HepG2 (cell line): ENCODE results near the gene ACTR6. TPM values are rescaled to one million over a fixed set of nuclear protein-coding genes. Genes with fewer than 3 reads are reported as not detected.

Experiments used
- ATAC-seq: fragments of 200-7000 bp; cut with Tn5 transposase; 3 replicates; pipeline ENCODE4 v1.9.1; 2020; ENCODE audit warnings: mild to moderate bottlenecking, moderate library complexity
- BruUV-seq: library from RNA; stranded (reverse); fragments of 400-500 nt; replicated peaks from 2 replicates; lab custom pipeline; 2021; lab: Mats Ljungman, UMichigan
- CTCF ChIA-PET: fragments of 300-600 bp; formaldehyde crosslinking; extraction: SDS; loops from one replicate; lab custom pipeline; 2021; ENCODE audit warnings: low total read pairs, inconsistent platforms, low intra/inter-chr PET ratio; lab: Yijun Ruan, JAX
- POLR2A ChIA-PET: fragments of 350-600 bp; sonication (Branson Sonifier 250); formaldehyde crosslinking; loops from one replicate; lab custom pipeline; 2020; ENCODE audit warnings: antibody characterized with exemption, inconsistent platforms; lab: Yijun Ruan, JAX
- DNase-seq: peaks from one replicate; pipeline ENCODE4 v3.0.0-alpha.2; 2015; ENCODE audit warnings: low spot score
- FAIRE-seq: peaks from 3 replicates; lab custom pipeline; 2011; peaks lifted over from hg19 to GRCh38; lab: Jason Lieb, UNC
- H2AFZ ChIP-seq: one replicate; pipeline ENCODE4 v1.6.1; 2011; ENCODE audit warnings: low read length, inconsistent platforms
- H3K27ac ChIP-seq: fragments of 300-600 bp; 3 replicates; pipeline ENCODE4 v1.8.0; 2011; ENCODE audit warnings: mixed run types, mild to moderate bottlenecking, mixed read lengths, low read length, inconsistent platforms; ENCODE audit not compliant: insufficient read depth; ENCODE audit errors: extremely low read length
- H3K27me3 ChIP-seq, 2 experiments: fragments of 200-600 bp in 1 of 2; 2 replicates in 1 of 2; 3 replicates in 1 of 2; pipeline versions ENCODE4 v1.6.0 to v1.8.0; 2011; ENCODE audit warnings: low read length in 2 of 2, mild to moderate bottlenecking in 2 of 2, moderate library complexity in 2 of 2, inconsistent platforms in 1 of 2; ENCODE audit not compliant: insufficient read depth in 2 of 2, control insufficient read depth in 1 of 2
- H3K36me3 ChIP-seq, 2 experiments: fragments of 200-600 bp in 1 of 2; replicated peaks in 1 of 2; 2 replicates in 1 of 2; 3 replicates in 1 of 2; pipeline versions ENCODE4 v1.5.1 to v1.8.0; 2011; ENCODE audit warnings: low read length in 2 of 2, inconsistent platforms in 1 of 2; ENCODE audit not compliant: insufficient read depth in 2 of 2, control insufficient read depth in 1 of 2
- H3K4me1 ChIP-seq: 2 replicates; pipeline ENCODE4 v1.5.1; 2012; ENCODE audit warnings: low read length, inconsistent platforms; ENCODE audit not compliant: insufficient read depth
- H3K4me2 ChIP-seq: 2 replicates; pipeline ENCODE4 v1.6.0; 2011; ENCODE audit warnings: low read depth, low read length, inconsistent platforms
- H3K4me3 ChIP-seq, 3 experiments: fragments of 200-600 bp in 1 of 3; sonication (generic), shearing (Covaris generic) in 1 of 3; replicated peaks in 1 of 3; 2 replicates each; pipeline ENCODE4 v1.5.1; 2011 to 2016; ENCODE audit warnings: low read length in 3 of 3, inconsistent platforms in 2 of 3, low read depth in 2 of 3, mild to moderate bottlenecking in 2 of 3, control low read depth in 1 of 3, mixed read lengths in 1 of 3; ENCODE audit not compliant: insufficient read depth in 1 of 3
- H3K79me2 ChIP-seq: one replicate; pipeline ENCODE4 v1.6.1; 2011; ENCODE audit warnings: low read length, inconsistent platforms; ENCODE audit not compliant: insufficient read depth
- H3K9ac ChIP-seq: 2 replicates; pipeline ENCODE4 v1.6.0; 2011; ENCODE audit warnings: mild to moderate bottlenecking, low read depth, low read length, inconsistent platforms; ENCODE audit not compliant: insufficient read depth
- H3K9me3 ChIP-seq: 2 replicates; pipeline ENCODE4 v1.5.1; 2012; ENCODE audit warnings: mild to moderate bottlenecking, low read length
- H4K20me1 ChIP-seq: 2 replicates; pipeline ENCODE4 v1.6.0; 2011; ENCODE audit warnings: inconsistent platforms, mild to moderate bottlenecking, low read length, moderate library complexity; ENCODE audit not compliant: insufficient read depth
- ATM ChIP-seq: fragments of 450-650 bp; IDR thresholded peaks from 2 replicates; pipeline ENCODE4 v1.7.1; 2017; ENCODE audit warnings: mild to moderate bottlenecking, borderline replicate concordance
- ESRRA ChIP-seq: sonication (generic); formaldehyde crosslinking; IDR thresholded peaks from 2 replicates; pipeline ENCODE4 v1.5.1; 2020; ENCODE audit warnings: mild to moderate bottlenecking, low read depth, missing genetic modification reagents
- ETV5 ChIP-seq: IDR thresholded peaks from 2 replicates; pipeline ENCODE4 v1.6.1; 2018; ENCODE audit warnings: missing biosample characterization, missing genetic modification reagents, inconsistent platforms, borderline replicate concordance
- HNRNPUL1 ChIP-seq: fragments of 200-400 bp; formaldehyde crosslinking; IDR thresholded peaks from 2 replicates; pipeline ENCODE4 v1.6.1; 2017; ENCODE audit warnings: low read depth, mild to moderate bottlenecking, low read length, moderate library complexity
- MATR3 ChIP-seq: sonication (generic); formaldehyde crosslinking; IDR thresholded peaks from 2 replicates; pipeline ENCODE4 v1.4.0; 2020; ENCODE audit warnings: missing genetic modification reagents
- PITX1 ChIP-seq: sonication (generic); formaldehyde crosslinking; IDR thresholded peaks from 2 replicates; pipeline ENCODE4 v1.5.1; 2020; ENCODE audit warnings: mild to moderate bottlenecking, missing genetic modification reagents
- SPEN ChIP-seq: sonication (generic); formaldehyde crosslinking; IDR thresholded peaks from 2 replicates; pipeline ENCODE4 v1.5.1; 2020; ENCODE audit warnings: low read depth, mild to moderate bottlenecking, missing genetic modification reagents
- ZBTB33 ChIP-seq: sonication (generic); formaldehyde crosslinking; IDR thresholded peaks from 2 replicates; pipeline ENCODE4 v1.4.0; 2020; ENCODE audit warnings: missing genetic modification reagents
- ZNF878 ChIP-seq: sonication (generic); formaldehyde crosslinking; IDR thresholded peaks from 2 replicates; pipeline ENCODE4 v1.8.1; 2023; ENCODE audit warnings: mild to moderate bottlenecking, missing genetic modification reagents, moderate library complexity
- WGBS: methylation state at CpG from one replicate; pipeline ENCODE4 v1.1.6; 2017; ENCODE audit warnings: low lambda C conversion rate; 5-methylcytosine and 5-hydroxymethylcytosine counted together
- in situ Hi-C: cut with HindIII; loops from 2 replicates; pipeline ENCODE4 v1.10.0; 2017; ENCODE audit warnings: low pct_unique_long_range_greater_than_20kb; ENCODE audit not compliant: extremely low pct_ligation_motif_present
- intact Hi-C: fragments of 100-400 bp; cut with micrococcal nuclease; formaldehyde crosslinking; loops from one replicate; pipeline ENCODE4 v1.10.0; 2022; ENCODE audit not compliant: unreplicated experiment
- polyA plus RNA-seq, 8 experiments: library from polyadenylated mRNA; depleted of rRNA in 3 of 8; stranded (reverse) in 7 of 8; unstranded in 1 of 8; fragments of >200 nt; fragmentation: Illumina TruSeq in 4 of 8; extraction: Trizol in 4 of 8; gene quantifications; 2 replicates each; pipeline versions ENCODE4 v1.2.1 to v1.2.3, GENCODE V29; 2011 to 2016; ENCODE audit warnings: low read depth in 4 of 8, missing spikeins in 1 of 8, mixed read lengths in 1 of 8; ENCODE audit not compliant: insufficient read depth in 1 of 8
- total RNA-seq, 5 experiments: library from RNA; depleted of rRNA; stranded (reverse); fragments of >200 nt; fragmentation: Illumina TruSeq; extraction: Trizol; gene quantifications; 2 replicates each; pipeline ENCODE4 v1.2.3, GENCODE V29; 2016; ENCODE audit warnings: low read depth in 1 of 5

The ACTR6 gene
- total and polyA plus RNA-seq, 2 of the 13 experiments (the other 11 are each of a cell fraction or from before 2014, with no cell fraction given), result 12.9 to 22.4 TPM

- Histone ChIP-seq H3K9ac (no peak overlapping the region), H4K20me1 (no peaks in the 10 kb centered on the region), H3K4me3 (no peak overlapping the region), H3K36me3 (peaks cover 3 to 22% of the 10 kb centered on the region in 2 experiments; a peak in 4 of 5 replicates), H3K27ac (no peak overlapping the region), H3K79me2 (no peaks in the 10 kb centered on the region)
- POLR2A ChIA-PET, result interaction anchor here (1.7 kb wide), 1 partner anchor 13 kb away, joined by 4 read pairs; the partner anchor contains the start of gene ACTR6
- in situ Hi-C loops, result no loop called here
- 94% methylated on average over 3 of the region's 5 CpGs for WGBS
- no peak for DNase-seq
- BruUV-seq, result no TSS peak
- TF ChIP-seq MATR3 (CRISPR knock-in tag) (no peak), HNRNPUL1 (no peak), ZNF878 (CRISPR knock-in tag) (no peak), ATM (no peak), ESRRA (CRISPR knock-in tag) (no peak), ETV5 (CRISPR knock-in tag) (no peak), ZBTB33 (no peak), SPEN (CRISPR knock-in tag) (no peak), PITX1 (no peak)
- TF ChIP-seq, all 625 proteins: peak for 0
- no peak overlapping the region for H3K4me2 ChIP-seq
- intact Hi-C loops, result no loop called here
- no peaks in the 10 kb centered on the region for H3K9me3 ChIP-seq
- FAIRE-seq, result no peak
- H3K4me1 ChIP-seq, result peaks cover 23% of the 10 kb centered on the region
- CTCF ChIA-PET, result no interaction called here
- H2AFZ ChIP-seq, result no peak overlapping the region
- H3K27me3 ChIP-seq, result no peaks in the 10 kb centered on the region
- no peak for ATAC-seq
Measured at GRCh38 chr12:100187068-100187467, 13.5 kb upstream of the ACTR6 start.
